Pons (tissue), 1 donor: ENCODE results near the gene TXNRD3.
"Not testable (repeated sequence)": the region's sequence is repeated elsewhere in the genome, so short reads cannot be mapped to it uniquely, and the experiment has no call there.

Experiments
- DNase-seq: peaks from one replicate; pipeline ENCODE4 v3.0.0-alpha.2; 2016; ENCODE audit warnings: low spot score

TXNRD3 gene

DNA sequence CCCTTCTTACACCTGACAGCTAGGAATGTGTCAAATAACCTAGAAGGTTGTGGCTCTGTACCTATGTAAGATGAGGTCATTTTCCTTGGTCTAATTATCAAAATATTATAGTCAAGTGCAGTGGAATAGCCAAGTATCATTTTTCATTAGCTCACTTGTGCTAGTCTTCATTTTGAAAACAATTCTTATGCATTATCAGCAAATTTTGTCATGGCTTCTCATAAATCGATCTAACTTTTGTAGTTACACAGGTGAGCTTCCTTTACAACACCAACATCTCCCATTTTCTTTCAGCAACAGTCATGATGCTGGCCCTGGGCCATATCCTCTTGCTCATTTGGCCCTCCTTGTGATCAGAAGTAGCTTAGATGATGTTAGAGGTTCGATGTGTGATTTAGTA lies 10.3 kb downstream of the TXNRD3 start:
- DNase-seq = no peak

DNA sequence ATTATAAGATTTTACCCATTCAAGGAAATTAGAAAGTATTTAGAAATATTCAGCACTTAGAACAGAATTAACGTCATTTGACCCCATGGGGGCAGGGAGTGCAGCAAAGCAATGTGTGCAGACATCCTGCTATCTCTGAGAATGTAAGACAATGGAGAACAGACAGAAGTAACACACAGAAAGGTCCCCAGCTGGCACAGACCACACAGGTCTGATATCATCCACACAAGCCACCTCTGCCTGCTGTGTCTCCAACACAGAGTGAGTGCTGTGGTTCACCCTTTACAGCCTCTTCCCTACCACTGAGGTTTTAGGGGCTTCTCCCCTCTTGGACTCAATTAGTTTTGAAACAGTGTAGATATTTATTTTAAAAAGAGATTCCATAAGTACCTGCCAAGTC lies 16.1 kb downstream of the TXNRD3 start:
- DNase-seq = no peak

DNA sequence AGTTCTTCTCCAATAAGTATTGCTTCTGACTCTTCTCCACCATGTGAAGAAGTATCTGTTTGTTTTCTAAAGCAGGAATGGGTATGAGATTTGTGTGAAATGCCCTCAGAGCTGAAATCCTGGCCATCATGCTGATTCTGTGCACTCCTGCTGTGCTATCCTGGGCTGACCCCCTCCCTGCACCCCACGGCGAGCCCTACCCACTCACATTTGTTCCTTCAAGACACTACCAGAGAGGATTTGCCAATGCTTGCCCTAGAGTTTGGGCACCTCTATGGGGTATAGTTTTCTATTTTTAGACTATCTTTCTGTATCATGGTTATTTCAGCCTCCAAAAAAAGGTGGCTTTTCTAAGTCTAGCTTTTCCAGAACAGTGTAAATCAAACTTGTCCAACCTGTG lies 18.5 kb downstream of the TXNRD3 start:
- no peak for DNase-seq

DNA sequence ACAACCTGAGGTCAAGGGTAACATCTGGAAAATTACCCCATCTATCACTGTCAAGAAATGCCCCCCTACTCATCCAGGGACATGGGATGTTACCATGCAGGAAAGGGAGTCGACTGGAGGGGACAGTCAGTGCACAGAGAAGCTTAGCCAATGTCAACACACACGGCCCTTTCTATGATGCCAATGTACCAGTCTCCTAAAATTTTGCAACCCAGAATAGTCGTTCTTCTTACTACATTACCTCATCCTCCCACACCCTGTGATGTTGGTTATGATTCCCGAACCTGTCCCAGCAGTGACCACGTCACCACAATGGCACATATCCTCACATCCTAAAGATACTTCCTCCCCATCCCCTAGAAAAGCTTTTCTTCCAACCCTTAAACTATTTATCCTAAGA lies 20.1 kb downstream of the TXNRD3 start:
- DNase-seq = no peak

DNA sequence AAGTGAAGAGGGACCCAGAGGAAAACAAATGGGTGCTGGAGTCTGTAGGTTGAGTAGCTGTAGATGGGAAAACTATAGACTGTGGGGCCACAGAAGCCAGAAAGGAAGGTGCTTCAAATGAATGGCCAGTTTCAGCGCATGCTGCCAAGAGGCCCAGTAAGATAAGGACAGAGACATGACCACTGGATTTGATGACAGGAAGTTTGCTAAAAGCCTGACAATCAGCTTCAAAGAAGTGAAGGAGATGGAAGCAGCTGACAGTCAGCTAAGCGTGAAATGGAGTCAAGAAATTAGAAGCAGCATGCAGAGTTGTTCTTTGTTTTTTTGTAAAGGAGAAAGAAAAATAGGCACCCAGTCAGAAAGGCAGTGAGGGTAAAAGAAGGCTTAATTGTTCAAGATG lies 24.9 kb downstream of the TXNRD3 start:
- DNase-seq = no peak

DNA sequence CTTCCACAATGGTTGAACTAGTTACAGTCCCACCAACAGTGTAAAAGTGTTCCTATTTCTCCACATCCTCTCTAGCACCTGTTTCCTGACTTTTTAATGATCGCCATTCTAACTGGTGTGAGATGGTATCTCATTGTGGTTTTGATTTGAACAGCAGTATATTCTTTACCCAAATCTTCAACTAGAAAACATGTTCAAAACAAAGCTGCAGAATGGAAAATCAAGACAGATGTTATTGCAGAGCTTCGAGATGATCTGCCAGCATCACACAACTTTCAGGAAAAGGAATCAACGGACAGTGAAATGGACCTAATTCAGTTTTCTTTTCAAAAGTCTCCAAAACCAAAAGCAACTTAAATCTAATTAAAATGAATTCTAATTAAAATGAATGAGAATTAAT lies 29.2 kb downstream of the TXNRD3 start:
- not testable (repeated sequence) for DNase-seq

DNA sequence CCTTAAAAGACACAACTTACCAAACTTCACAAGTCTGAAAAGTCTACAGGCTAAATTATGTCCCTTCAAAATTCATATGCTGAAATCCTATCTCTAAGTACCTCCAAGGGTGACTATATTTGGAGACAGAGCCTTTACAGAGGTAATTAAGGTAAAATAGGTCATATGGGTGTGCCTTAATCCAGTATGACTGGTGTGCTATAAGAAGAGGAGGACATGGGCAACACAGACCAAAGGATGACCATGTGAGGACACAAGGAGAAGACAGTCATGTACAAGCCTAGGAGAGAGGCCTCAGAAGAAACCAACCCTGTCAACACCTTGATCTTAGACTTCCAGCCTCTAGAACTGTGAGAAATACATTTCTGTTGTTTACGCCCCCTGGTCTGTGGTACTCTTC lies 32.2 kb downstream of the TXNRD3 start:
- no peak for DNase-seq

DNA sequence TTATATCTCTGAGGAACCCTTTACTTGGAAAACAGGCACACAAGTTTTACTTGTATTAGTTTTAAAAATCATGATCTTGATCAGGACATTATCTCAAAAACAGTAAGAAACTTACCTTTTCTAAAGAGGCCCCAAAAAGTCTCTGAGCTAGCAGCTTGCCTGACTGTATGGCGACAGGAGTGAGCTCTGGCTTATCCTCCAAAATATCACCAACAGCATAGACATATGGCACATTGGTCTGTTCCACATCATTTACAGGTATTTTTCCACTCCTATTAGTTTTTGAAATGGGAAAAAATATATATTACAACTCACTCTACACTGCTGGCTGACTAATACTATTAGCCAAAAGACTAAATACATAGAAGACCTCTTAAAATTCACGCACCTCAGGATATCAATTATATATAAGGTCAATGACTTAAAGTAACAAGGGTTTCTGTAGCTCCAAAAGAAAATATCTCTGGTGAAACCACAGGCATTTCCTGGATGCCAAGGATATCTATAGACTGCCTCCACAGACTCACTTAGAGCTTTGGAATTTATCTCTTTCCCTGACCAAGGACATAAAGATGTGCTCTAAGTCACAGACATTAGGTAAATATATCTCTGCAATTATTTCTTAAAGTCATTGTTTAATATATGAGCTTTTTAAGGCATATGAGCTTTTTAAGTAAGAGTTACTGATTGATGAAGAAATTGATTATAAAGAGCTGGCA lies 33.1 kb downstream of the TXNRD3 start:
- DNase-seq = no peak

DNA sequence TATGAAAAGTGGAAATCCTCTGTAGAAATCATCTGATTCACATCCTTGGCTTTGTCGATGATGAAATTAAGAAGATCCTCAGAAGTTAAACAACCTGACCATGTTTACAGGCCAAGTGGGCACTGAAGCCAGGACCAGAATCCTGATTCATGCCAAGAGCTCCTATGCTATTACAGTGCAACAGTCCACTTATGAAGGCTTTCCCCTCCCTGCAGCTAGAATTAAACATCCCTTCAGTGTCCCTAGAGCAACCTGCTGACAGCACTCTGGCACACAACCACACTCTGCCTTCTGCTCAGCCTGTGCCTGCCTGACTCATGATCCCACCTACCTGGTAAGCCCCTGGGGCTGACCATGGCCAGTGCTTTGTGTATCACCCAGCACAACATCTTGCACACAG lies 33.8 kb downstream of the TXNRD3 start:
- no peak for DNase-seq

DNA sequence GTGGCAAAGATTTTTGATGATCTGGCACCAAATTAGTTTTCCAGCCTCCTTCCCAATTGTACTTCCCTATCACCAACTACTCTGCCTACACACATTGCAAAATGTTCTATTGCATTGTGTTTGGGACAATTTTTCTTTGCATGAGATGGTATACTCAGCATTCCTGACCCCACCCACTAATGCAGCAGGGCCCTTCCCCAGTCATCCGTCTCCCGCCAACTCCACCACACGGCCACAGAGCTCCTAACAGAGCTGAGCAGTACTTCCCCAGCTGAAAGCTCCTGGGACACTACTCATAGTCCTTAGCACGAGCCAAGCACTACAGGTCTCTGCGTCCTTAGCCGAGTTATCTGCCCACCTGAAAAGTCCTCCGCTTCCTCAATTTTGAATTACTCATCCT lies 34.2 kb downstream of the TXNRD3 start:
- no peak for DNase-seq

DNA sequence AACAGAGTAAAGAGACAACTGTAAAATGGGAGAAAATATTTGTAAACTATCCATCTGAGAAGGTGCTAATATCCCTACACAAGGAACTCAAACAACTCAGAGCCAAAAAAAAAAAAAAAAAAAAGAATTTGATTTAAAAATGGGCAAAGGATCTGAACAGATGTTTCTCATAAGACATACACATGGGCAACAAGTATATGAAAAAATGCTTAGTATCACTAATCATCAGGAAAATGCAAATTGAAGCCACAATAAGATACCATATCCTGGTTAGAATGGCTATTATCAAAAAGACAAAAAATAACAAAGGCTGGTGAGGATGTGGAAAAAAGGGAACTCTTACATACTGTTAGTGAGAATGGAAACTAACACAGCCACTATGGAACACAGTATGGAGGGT lies 36.2 kb downstream of the TXNRD3 start:
- no peak for DNase-seq

DNA sequence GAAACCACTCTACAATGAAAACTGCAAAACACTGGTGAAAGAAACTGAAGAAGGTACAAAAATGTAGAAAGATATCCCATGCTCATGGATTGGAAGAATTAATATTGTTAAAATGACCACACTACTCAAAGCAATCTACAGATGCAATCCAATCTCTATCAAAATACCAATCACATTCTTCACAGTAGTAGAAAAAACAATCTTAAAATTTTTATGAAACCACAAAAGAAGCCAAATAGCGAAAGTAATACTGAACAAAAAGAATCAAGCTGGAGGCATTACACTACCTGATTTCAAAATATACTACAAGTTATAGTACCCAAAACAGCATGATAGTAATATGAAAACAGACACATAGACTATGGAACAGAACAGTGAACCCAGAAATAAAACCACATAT lies 36.9 kb downstream of the TXNRD3 start:
- DNase-seq = no peak

DNA sequence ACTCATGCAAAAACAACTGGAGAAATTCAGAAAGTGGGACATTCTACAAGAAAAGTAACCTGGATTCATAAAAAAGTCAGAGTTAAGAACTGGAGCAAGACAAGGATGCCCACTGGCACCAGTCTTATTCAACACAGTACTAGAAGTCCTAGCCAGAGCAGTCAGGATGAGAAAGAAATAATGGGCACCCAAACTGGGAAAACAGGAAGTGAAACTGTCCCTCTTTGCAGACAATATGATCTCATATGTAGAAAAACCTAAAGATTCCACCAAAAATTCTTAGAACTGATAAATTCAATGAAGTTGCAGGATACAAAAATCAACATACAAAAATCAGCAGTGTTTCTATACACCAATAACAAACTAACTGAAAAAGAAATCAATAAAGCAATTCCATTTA lies 37.4 kb downstream of the TXNRD3 start:
- no peak for DNase-seq

DNA sequence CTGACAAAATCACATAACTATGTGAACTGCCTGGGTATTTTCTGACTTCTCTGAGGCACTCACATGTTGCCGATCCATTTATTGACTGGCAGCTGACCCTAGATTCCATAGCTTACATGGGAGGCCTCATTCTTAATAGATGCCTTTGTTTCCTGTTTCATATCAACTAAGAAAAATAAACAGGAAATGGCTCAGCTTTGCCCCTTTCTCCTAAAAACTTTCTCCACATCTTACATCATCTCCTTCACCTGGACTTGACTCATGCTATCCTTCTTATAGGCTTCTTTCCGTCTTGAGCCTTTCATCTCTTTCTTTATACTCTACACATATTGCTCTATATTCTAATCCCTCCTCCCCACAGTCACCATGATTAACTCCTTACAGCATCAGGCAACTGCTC lies 38.0 kb downstream of the TXNRD3 start:
- no peak for DNase-seq

DNA sequence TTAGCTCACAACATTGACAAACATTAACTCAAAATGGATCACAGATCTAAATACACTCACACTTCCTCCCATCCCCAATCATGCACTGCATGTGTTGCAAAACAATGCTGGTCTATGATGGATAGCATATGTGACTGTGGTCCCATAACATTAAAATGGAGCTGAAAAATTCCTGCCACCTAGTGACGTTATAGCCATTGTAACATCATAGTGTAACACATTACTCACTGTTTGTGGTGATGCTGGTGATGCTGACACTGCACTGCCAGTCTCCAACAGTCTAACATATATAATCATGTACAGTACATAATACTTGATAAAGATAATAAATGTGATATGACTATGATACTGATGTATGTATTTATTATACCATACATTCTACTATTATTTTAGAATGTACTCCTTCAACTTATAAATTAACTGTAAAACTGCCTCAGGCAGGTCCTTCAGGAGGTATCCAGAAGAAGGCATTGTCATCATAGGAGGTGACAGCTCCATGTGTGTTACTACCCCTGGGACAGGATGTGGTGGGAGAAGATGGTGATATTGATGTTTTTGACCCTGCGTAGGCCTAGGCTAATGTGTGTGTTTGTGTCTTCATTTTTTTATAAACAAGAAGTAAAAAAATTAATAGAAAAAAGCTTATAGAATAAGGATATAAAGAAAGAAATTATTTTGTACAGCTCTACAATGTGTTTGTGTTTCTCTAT lies 41.3 kb downstream of the TXNRD3 start:
- no peak for DNase-seq

DNA sequence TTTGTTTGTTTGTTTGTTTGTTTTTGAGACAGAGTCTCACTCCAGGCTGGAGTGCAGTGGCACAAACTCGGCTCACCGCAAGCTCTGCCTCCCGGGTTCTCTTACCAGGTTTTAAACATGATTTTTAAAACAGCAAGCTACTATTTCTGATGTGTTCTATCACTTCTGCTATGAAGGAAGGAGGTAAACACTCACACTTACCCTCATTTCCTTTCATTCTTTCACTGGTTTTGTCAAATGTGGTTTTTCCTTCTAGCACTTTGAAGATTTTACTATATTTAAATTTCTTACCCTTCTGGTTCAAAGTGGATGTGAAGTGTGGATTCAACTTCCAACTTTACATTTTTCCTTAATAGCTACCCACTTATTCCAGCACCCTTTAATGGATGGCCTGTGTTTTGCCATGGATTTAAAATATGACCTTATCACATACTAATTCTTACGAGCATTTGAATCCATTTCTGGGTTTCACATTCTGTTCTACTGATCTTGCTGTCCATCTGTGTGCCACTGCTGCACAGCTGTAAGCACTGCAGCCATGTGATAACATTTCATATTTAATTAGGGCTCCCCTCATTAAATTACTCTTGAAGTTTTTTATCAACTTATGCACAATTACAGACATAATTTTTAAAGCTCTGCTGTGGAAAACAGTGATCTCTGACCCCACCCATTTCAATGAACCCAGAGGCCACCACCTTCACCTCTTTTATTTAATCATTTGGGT lies 42.3 kb downstream of the TXNRD3 start:
- no peak for DNase-seq

DNA sequence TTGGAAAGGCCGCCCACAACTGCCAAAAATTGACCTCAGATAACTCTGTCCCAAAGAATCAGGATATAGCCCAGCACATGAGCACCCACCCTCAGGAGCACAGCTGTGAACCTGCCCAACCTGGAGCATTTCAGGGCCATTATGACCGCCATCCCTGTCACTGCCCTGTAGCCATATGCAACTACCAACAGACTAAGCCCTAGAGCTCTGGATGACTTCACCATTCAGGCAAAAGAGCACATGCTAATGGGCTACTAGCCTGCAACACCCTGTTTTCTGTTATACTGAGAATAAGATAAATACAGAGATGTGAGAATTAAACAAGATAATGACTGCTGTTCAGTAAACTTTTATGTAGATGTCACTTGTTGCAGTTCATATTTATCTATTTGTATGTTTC lies 45.0 kb downstream of the TXNRD3 start:
- no peak for DNase-seq

DNA sequence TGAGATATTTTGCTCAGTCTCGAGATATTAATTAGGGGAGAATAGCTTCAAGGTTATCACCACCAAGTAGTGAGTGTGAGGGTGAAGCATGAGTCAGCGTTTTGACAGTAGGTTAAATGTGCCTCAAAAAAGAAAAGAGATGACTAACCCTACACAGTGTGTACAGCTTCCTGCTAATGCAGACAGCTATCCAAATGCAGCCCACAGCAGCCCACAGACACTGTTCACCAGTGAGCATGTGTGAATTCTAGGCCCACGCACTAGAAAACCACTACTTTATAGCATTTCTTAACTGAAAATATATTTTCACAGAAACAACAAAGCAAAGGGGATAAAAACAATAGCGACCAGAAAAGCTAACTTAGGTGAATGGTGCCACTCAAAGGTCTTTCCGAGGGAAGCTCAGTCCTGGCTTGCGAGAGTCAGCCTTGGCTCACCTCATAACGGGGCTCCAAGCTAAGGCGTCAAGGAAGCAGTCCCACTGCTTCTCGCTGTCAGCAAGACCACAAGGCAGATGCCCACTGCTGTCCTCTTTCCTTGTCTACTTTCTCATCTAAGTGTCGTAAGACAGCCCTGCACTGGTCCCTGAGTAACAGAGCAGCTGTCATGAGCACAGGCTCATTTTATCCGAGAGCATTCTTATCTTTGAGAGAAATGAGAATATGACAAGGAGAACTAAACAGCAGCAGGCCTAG lies 47.6 kb downstream of the TXNRD3 start:
- no peak for DNase-seq

DNA sequence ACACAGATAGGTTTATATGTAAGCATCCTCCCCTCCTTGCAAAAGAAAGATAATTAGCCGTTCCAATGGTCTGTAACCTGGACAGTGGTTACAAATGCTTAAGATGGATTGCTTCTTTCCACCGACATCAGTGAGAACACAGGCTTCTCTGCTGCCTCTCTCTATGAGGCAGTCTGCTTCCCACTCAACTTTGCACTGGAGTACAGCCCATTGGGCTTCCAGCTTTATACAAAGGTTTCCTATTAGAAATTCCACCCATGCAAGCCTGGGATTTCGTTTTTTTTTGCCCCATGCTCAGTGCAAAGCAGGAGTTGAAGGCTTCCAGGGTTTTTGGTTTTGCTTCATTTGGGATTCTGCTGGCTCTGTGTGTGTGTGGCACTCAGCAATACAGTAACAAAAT lies 48.9 kb downstream of the TXNRD3 start:
- DNase-seq = peak; percentile 24

DNA sequence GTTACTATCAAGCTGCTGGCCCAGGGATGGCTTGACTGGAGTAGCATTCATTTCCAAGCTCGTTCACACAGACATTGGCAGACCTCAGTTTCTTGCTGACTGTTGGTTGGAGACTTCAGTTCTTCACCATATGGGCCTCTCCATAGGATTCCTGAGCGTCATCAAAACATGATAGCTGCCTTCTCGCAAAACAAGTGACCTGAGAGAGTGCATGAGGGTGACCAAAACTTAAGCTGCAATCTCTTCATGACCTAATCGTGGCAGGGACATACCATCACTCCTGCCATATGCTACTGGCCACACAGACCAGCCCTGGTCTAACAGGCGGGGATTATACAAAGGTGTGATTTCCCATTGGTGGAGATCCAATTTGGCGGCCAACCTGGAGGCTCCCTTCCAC lies 50.2 kb downstream of the TXNRD3 start:
- peak; percentile 13 for DNase-seq

DNA sequence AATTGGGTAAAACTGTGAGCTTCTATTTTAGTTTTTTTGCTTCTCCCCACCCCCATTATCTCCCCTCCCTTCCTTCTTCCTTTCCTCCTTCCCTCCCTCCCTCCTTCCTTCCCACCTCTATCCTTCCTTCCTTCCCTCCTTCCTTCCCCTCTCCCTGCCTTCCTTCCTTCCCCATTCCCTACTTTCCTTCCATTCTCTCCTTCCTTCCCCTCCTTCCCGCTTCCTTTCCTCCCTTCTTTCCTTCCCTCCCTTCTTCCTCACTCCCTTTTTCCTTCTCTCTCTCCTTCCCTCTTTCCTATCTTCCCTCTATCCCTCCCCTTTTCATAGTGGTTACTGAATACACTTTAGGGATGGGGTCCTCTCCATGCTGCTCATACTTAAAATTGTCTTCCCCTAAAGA lies 55.8 kb downstream of the TXNRD3 start:
- no peak for DNase-seq

DNA sequence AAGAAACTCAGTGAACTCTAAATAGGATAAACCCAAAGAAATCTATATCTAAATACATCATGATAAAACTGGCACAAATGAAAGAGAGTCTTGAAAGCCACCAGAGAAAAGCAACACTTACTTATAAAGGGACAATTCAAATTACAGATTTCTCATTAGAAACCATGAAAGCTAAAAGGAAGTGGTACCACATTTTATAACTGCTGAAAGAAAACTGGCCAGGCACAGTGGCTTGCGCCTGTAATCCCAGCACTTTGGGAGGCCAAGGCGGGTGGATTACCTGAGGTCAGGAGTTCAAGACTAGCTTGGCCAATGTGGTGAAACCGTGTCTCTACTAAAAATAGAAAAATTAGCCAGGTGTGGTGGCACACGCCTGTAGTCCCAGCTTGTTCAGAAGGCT lies 59.4 kb downstream of the TXNRD3 start:
- not testable (repeated sequence) for DNase-seq

DNA sequence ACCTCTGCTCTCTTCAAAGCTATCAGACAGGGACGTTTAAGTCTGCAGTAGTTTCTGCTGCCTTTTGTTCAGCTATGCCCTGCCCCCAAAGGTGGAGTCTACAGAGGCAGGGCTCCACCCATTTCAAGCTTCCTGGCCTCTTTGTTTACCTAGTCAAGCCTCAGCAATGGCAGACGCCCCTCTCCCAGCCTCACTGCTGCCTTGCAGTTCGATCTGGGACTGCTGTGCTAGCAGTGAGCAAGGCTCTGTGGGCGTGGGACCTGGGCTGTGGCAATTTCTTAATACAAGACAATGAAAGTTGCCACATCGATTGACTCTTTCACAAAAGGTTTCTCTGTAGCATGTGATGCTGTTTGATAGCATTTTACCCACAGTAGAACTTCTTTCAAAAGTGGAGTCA lies 63.4 kb downstream of the TXNRD3 start:
- DNase-seq = not testable (repeated sequence)
